Activated CD8-positive, alpha-beta memory T cell treated with anti-CD3 and anti-CD28 coated beads for 1 hour (primary cell): ENCODE measurements around the gene LTBP3.
"Not testable (repeated sequence)": the region's sequence is repeated elsewhere in the genome, so short reads cannot be mapped to it uniquely, and the experiment has no call there.

Source experiments
- DNase-seq, 2 donors: peaks; one replicate each; pipeline ENCODE4 v3.0.0-alpha.2; 2020; ENCODE audit warnings: low read depth in 1 of 2; ENCODE audit errors: extremely low read depth in 1 of 2

LTBP3 gene

DNA sequence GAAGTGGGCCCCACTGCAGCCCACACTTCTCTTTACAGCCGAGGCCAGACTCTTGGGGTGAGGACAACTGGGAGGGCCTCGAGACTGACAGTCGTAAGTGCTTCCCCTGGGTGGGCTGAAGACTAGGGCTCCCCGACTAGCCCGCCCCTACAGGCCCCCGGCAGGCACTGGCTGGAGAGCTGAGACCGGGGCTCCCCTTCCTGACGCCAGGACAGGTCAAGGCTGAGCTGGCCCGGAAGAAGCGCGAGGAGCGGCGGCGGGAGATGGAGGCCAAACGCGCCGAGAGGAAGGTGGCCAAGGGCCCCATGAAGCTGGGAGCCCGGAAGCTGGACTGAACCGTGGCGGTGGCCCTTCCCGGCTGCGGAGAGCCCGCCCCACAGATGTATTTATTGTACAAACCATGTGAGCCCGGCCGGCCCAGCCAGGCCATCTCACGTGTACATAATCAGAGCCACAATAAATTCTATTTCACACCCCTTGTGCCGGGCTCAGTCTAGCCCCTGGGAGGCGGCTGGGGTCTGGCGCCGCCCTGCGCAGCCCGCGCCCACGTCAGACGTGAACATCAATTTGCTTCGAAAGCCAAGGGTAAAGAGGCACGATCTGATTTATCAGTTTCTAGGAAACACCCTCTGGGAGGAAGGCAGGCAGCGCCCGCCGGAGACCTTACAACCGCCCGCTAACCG, 19.8 kb downstream of the LTBP3 start:
- no peak for DNase-seq

DNA sequence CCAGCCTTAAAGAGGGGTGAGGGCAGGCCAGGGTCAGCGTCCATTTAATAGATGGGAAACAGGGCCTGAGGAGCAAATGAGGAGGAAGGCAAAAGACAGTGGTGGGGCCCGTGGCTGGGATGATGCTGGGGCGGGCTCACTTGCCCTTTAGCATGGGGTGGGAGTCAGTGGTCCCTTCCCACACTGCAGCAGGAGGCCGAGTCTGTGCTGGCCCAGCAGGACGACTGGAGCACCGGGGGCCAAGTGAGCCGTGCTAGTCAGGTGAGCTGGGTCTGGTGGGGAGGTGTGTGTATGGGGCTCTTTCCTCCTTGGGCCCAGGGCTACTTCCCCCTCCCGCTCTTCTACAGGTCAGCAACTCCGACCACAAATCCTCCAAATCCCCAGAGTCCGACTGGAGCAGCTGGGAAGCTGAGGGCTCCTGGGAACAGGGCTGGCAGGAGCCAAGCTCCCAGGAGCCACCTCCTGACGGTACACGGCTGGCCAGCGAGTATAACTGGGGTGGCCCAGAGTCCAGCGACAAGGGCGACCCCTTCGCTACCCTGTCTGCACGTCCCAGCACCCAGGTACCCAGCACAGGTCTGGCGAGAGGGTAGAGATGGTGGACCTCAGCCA, 20.4 kb downstream of the LTBP3 start:
- no peak for DNase-seq

DNA sequence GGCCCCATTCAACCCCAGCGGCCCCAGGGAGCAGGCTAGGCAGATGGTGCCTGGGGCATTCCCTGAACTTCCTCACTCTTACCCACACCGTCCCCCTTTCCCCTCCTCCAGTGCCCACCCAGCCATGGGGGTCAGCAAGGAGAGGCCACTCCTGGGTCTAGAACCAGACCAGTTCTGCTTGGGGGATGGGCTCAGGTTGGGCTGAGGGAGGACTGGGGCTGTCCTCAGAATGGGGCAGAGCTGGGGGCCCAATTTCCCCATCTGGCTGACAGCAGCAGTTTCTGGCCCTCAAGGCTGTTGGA, 20.9 kb downstream of the LTBP3 start:
- no peak for DNase-seq

DNA sequence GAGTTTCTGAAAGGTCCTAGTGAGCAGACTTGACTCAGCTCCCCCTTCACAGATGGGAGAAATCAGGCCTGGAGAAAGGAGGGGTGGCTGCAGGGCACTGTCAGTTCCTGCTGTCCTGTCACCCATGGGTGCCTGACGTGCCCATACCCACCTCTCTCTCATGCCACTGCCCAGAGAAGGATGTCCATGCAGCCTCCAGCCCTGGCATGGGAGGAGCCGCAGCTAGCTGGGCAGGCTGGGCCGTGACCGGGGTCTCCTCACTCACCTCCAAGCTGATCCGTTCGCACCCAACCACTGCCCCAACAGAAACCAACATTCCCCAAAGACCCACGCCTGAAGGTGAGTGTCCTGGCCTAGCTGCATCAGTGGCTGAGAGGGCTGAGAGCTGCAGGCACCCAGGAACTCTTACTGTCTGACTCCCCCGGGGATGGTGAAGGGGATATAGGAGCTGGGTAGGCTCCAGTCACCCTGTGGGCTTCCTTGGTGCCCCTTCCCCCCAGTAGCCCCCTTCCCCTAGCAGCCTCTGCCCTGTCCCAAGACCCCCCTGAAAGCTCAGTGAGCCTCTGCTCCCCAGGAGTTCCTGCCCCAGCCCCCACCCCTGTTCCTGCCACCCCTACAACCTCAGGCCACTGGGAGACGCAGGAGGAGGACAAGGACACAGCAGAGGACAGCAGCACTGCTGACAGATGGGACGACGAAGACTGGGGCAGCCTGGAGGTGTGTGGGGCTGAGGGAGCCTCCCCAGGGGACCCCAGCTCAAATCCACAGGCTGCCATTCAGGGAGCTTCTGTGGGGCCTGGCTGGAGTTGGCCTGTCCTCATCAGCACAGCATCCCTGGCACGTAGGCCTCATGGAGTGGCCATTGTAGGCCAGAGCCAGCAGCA, 21.5 kb downstream of the LTBP3 start:
- DNase-seq: no peak

DNA sequence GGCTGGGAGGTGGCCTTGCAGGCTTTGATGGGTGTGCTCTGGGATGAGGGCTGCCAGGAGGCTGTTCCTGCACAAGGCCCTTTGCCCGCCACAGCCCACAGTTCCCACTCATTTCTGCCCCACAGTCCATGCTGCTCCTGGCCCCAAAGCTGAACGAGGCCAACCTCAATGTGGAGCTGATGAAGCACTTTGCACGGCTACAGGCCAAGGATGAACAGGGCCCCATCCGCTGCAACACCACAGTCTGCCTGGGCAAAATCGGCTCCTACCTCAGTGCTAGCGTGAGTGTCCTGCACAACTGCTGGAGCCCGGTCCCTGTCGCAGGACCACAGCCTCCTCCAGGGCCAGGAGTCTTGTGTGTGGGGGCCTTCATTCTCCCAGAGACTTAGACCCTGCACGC, 23.1 kb downstream of the LTBP3 start:
- no peak for DNase-seq

DNA sequence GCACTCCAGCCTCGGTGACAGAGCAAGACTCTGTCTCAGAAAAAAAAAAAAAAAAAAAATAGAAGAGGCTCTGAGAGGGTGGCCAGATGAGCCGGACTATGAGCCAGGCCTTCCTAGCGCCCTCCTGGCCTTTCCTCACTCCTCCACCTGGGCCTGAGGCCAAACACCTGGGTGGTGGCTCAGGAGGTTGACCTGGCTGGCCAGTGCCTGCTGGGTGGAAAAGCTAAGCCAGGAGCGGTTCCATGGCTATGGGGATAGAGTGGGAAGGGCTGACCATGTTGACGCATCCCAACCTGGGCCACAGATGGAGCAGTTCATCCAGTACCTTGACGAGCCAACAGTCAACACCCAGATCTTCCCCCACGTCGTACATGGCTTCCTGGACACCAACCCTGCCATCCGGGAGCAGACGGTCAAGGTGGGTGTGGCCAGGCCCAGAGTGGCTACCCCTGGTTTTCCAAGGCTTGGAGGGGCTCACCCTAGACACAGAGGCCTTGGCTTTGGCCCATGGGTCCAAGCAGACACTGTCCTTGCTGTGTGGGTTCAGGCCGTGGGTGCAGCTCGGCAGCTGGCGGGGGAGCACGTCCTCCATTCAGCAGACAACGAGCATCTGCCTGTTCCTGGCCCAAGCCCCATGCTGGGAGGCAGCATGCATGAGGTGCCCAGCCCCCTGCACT, 25.6 kb downstream of the LTBP3 start:
- no peak for DNase-seq

DNA sequence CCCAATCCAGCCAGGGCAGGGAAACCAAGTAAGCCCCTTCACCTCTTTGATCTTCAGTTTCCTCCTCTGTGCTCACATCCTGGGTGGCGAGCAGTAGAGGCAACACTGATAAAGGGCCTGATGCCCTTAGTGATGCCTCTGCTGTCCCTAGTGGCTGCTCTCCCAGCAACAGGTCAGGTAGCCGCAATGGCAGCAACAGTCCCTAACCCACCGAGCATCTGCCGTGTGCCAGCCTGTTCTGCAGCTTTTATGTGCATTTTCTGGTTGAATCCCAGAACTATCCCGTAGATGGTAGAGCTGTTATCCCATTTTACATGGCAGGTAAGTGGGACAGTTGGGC, 28.0 kb downstream of the LTBP3 start:
- DNase-seq: no peak

DNA sequence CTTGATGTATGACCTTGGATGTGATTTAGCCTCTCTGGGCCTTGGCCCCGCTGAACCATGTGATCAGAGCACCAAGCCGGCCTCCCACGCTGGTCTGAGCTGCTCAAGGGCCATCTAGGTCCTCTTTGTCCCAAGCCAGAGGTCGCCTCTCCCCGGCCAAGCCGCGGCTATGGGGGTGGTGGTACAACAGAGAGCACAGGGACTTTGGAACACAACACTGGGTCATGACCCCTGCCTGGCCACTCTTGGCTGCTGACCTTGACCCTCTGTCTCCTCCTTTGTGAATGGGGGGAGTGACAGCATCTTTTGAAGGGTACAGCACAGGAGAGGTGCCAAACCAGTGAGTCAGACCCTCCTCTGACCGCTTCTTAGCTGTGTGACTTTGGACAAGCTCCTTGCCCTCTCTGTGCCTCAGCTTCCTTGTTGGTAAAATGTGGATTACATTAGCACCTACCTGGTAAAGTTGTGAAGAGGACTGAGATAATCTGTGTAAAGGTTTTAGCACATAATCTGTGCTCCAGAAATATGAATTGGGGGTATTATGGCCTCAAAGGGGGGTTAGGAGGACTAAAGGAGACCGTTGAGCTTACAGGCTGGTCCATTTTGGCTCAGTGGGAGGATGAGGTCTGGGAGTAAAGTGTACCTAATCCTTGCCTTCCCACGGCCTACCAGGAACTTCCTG, 28.5 kb downstream of the LTBP3 start:
- no peak for DNase-seq

DNA sequence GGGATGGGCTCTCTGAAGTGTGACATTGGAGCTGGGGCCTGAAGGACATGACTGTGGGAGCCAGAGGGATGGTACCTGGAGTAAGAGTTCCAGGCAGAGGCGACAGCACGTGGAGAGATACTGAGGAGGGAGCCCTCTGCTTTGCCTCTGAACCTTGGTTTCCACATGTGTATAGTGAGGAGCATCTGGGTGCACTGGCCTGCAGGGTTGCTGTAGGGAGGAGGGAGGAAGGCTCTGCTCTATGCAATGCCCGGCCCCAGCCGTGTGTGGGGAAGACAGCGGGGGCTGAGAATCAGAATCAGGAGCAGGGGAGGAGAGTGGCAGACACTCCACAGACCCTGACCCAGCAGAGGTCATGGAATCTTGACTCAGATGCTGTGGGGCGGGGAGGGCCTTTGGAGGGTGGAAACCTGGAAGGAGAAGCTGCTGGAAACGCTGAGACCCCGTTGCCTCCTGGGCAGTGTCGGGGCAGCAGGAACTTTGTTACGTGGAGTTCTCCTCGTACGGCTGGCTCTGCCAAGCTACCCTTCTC, 29.3 kb downstream of the LTBP3 start:
- DNase-seq: no peak

DNA sequence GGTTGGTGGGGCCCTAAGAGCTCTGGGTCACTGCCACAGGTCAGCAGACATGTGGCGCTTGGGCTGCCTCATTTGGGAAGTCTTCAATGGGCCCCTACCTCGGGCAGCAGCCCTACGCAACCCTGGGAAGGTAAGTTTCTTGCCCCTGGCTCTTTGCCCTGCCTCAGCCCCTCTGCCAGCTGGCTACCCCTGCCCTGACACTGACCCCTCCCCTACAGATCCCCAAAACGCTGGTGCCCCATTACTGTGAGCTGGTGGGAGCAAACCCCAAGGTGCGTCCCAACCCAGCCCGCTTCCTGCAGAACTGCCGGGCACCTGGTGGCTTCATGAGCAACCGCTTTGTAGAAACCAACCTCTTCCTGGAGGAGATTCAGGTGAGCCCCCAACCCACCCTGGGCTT, 31.4 kb downstream of the LTBP3 start:
- DNase-seq: no peak

DNA sequence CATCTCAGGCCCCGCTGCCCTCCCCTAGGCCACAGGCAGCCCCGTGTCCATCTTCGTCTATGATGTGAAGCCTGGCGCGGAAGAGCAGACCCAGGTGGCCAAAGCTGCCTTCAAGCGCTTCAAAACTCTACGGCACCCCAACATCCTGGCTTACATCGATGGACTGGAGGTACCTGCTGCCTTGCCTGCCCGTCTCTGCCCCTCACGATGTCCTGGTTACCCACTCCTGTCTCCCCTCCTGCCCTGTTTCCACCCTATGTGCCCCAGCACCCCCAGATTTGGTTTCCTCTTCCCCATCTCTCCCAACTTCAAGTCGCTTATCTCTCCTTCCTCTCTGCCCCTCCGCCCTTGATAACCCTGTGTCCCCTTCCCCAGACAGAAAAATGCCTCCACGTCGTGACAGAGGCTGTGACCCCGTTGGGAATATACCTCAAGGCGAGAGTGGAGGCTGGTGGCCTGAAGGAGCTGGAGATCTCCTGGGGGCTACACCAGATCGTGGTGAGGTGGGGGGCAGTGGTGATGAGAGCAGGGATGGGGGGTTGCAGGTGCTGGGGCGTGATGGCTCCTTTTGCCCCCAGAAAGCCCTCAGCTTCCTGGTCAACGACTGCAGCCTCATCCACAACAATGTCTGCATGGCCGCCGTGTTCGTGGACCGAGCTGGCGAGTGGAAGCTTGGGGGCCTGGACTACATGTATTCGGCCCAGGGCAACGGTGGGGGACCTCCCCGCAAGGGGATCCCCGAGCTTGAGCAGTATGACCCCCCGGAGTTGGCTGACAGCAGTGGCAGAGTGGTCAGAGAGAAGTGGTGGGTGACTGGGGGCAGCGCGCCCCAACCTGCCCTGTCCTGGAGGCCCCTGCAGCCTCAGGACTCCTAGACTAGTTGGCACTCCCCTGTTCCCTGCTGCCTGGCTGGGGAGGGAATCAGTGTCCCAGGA, 32.3 kb downstream of the LTBP3 start:
- DNase-seq: no peak

DNA sequence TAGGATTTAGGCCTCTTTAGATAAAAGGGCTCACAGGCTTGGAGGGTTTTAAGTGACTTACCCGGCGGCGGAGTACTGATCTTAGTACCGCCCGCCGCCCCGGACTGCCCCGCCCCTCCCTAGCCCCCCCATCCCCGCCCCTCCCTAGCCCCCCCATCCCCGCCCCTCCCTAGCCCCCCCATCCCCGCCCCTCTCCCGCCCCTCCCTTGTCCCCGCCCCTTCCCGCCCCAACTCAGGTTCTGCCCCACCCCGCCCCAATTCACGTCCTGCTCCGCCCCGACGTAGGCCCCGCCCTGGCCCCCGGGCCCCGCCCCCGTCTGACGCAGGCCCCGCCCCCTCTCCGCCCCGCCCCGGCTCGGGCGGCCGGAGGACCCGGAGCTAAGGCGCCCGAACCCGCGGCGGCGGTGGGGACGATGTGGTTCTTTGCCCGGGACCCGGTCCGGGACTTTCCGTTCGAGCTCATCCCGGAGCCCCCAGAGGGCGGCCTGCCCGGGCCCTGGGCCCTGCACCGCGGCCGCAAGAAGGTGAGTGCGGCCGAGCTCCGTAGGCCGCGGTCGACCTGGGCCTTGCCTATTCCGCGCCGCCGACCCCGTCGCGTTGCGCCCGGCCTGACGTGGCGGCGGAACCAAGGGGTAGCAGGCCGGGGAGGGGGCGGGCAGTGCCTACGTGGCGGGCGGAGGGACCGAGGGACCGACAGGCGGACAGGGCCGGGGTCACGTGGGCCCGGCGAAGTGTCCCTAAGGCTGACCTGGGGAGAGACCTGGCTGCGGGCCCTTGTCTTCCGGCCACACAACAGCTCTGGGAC, 33.2 kb downstream of the LTBP3 start, which contains the start of gene SCYL1:
TSS of gene SCYL1 (plus strand) at position 343 of the 805 bp plus-strand sequence. CDS start at position 414, 71 bp downstream.
- DNase-seq: peak; percentile 62 to 80

DNA sequence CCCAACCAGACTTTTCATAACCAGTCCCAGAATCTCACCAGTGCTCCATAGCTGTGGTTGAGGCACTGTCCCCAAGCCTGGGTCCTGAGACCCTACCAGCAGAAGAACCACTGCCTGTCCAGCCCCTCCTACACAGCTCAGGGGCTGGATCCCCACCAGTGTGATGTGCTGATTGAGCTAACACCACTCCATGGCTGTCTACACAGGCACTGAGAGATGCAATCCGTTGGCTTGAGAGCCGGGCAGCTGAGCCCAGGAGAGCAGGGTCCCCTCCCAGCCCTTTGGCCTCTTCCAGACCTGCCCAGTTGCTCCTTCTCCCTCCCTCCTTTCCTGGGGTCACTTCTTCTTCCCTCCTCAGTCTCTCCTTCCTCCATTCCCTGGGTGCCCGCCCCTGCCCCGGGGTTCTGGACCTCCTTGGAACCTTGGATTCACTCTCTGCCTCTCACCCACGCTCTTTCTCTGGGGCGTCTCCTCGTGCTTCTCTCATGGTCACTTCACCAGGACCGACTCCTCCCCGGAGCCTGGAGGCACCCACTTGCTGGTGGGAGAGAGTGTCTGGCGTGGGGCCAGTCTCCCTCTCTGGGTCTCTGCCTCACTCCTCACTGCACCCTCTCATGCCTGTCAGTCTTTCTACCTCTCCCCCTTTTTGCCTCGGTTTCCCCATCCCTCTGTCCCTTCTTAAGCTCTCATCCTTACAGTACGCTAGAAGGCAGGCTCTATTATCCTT, 34.0 kb downstream of the LTBP3 start:
- DNase-seq: no peak

DNA sequence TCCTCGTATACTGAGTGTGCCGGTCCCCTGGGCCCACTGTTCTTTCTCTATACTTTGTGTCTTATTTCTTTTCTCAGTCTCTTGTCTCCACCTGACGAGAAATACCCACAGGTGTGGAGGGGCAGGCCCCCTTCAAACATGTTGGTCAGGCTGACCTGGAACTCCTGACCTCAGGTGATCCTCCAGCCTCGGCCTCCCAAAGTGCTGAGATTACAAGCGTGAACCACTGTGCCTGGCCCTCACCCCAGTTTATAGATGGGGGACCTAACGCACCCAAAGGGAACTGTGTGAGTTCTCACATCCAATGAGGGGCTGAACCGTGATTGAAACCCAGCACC, 34.6 kb downstream of the LTBP3 start:
- DNase-seq: not testable (repeated sequence)

DNA sequence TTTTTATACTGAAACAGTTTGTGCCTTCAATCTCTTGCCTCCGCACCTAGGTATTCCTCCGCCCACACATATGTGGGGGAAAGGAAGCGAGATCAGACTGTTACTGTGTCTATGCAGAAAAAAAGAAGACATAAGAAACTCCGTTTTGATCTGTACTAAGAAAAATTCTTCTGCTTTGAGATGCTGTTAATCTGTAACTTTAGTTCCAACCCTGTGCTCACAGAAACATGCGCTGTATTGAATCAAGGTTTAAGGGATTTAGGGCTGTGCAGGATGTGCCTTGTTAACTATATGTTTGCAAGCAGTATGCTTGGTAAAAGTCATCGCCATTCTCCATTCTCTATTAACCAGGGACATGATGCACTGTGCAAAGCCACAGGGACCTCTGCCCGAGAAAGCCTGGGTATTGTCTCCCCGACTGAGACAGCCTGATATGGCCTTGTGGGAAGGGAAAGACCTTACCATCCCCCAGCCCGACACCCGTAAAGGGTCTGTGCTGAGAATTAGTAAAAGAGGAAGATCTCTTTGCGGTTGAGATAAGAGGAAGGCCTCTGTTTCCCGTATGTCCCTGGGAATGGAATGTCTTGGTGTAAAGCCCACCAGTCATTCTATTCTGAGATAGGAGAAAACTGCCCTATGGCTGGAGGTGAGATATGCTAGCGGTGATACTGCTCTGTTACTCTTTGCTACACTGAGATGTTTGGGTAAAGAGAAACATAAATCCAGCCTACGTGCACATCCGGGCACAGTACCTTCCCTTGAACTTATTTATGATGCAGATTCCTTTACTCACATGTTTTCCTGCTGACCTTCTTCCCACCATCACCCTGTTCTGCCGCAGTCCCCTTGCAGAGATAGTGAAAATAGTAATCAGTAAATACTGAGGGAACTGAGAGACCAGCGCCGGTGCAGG, 35.2 kb downstream of the LTBP3 start:
- not testable (repeated sequence) for DNase-seq

DNA sequence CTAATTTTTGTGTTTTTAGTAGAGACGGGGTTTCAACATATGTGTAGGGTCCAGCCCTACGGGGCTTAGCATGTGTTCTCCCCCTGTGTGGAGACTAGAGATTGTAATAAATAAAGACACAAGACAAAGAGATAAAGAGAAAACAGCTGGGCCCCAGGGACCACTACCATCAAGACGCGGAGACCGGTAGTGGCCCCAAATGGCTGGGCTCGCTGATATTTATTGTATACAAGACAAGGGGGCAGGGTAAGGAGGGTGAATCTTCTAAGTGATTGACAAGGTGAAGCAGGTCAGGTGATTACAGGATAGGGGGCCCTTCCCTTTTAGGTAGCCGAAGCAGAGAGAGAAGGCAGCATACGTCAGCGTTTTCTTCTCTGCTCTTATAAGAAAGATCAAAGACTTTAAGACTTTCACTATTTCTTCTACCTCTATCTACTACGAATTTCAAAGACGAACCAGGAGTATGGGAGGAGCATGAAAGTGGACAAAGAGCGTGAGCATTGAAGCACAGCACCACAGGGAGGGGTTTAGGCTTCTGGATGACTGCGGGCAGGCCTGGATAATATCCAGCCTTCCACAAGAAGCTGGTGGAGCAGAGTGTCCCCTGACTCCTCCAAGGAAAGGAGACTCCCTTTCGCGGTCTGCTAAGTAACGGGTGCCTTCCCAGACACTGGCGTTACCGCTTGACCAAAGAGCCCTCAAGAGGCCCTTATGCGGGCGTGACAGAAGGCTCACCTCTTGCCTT, 36.2 kb downstream of the LTBP3 start:
- DNase-seq: not testable (repeated sequence)
